Adrenal gland (tissue), 12 donors: ENCODE measurements around the gene DDX47. TPM values are rescaled to one million over a fixed set of nuclear protein-coding genes. Genes with fewer than 3 reads are reported as not detected.
A peak's percentile ranks its signal among the peaks of the same experiment; 100 is the strongest.
"Not testable (repeated sequence)": the region's sequence is repeated elsewhere in the genome, so short reads cannot be mapped to it uniquely, and the experiment has no call there.

ENCODE experiments used
- DNase-seq, 7 donors: peaks; one replicate each; pipeline ENCODE4 v3.0.0-alpha.2; 2019 to 2020
- H3K27ac ChIP-seq, 5 donors: fragments of 200-600 bp; sonication (generic) in 4 of 5; 1 replicate in 3 of 5; 2 replicates in 2 of 5; pipeline versions ENCODE4 v1.5.1 to v1.8.0; 2016 to 2020; ENCODE audit warnings: mild to moderate bottlenecking in 1 of 5
- H3K27me3 ChIP-seq: fragments of 200-600 bp; 2 replicates; pipeline ENCODE4 v1.8.0; 2021
- H3K36me3 ChIP-seq, 2 donors: fragments of 200-600 bp; replicated peaks in 1 of 2; 1 replicate in 1 of 2; 2 replicates in 1 of 2; pipeline versions ENCODE4 v1.5.1 to v1.8.0; 2018 to 2022
- H3K4me1 ChIP-seq, 2 donors: fragments of 200-600 bp; replicated peaks in 1 of 2; 1 replicate in 1 of 2; 2 replicates in 1 of 2; pipeline versions ENCODE4 v1.5.1 to v1.8.0; 2018 to 2021
- H3K4me3 ChIP-seq, 4 donors: fragments of 200-600 bp; sonication (generic) in 3 of 4; one replicate each; pipeline ENCODE4 v1.5.1; 2016 to 2018
- H3K9me3 ChIP-seq, 3 donors: fragments of 200-600 bp; sonication (generic) in 1 of 3; replicated peaks in 1 of 3; 1 replicate in 2 of 3; 2 replicates in 1 of 3; pipeline versions ENCODE4 v1.5.1 to v1.8.0; 2016 to 2021
- POLR2A ChIP-seq, 2 donors: fragments of 450-650 bp; IDR thresholded peaks; one replicate each; pipeline ENCODE4 v1.6.1; 2017; ENCODE audit warnings: antibody characterized with exemption in 2 of 2, mild to moderate bottlenecking in 2 of 2, moderate library complexity in 1 of 2
- WGBS, 4 donors: extraction: QIAGEN DNeasy Blood & Tissue Kit in 2 of 4; methylation state at CpG; one replicate each; pipeline versions ENCODE4 v1.1.5 to v1.1.7; 2013 to 2017; 5-methylcytosine and 5-hydroxymethylcytosine counted together
- intact Hi-C, 2 donors: fragments of 100-400 bp; cut with DNase I; formaldehyde crosslinking; loops; one replicate each; pipeline versions ENCODE4 v1.14.1 to v1.15.0; 2022 to 2023
- polyA plus RNA-seq, 3 donors: library from polyadenylated mRNA; stranded (reverse); fragments of 200-250 nt in 2 of 3; fragments of 350-450 nt in 1 of 3; fragmentation: Illumina TruSeq in 1 of 3; extraction: RNeasy Lipid Tissue Mini Kit (QIAGEN cat#74804) in 1 of 3; gene quantifications; one replicate each; pipeline ENCODE4 v1.2.3, GENCODE V29; 2013 to 2014
- total RNA-seq, 9 donors: library from RNA; depleted of rRNA in 4 of 9; stranded (reverse); fragments of >200 nt in 4 of 9; fragments of 120-200 nt in 1 of 9; fragmentation: NEBNext Ultra II Directional in 1 of 9; extraction: Animal tissue kit (Norgen Biotek cat#: 25700) in 1 of 9; gene quantifications; one replicate each; pipeline versions ENCODE4 v1.1.0 to v1.2.4, GENCODE V29; 2013 to 2023
- TF ChIP-seq, protein P1 (sequence below), 6 experiments: fragments of 450-650 bp in 4 of 6; fragments of 200-600 bp in 2 of 6; sonication (generic) in 1 of 6; IDR thresholded peaks; 1 replicate in 5 of 6; 2 replicates in 1 of 6; pipeline versions ENCODE4 v1.5.1 to v1.8.0; 2016 to 2021; ENCODE audit warnings: antibody characterized with exemption in 6 of 6, mild to moderate bottlenecking in 2 of 6, moderate library complexity in 1 of 6
- donor health status: healthy with polysubstance abuse.
- donor health status: Bipolar disorder and iron deficiency.
- donor health status: DM: yes; HTN: yes; CAD: no.
- donor health status: DM: no; HTN: no; CAD: no.
- donor health status: DM: no; HTN: no; CAD: no.
- donor health status: DM: yes; HTN: yes; CAD: no.

DDX47 gene
- total and polyA plus RNA-seq, 12 donors, result 28.8 to 77.3 (median 44.7) TPM

DNA sequence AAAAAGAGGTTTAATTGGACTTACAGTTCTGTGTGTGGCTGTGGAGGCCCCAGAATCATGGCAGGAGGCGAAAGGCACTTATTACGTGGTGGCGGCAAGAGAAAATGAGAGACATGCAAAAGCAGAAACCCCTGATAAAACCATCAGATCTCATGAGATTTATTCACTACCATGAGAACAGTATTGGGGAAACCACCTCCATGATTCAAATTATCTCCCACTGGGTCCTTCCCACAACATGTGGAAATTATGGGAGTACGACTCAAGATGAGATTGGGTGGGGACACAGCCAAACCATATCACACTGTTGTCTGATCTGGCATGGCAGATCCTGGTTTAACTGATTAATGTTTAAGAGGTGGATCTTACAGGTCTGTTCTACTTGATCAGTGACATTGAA, 5.6 kb downstream of the DDX47 start:
- intact Hi-C loops, result no loop called here
- Histone ChIP-seq H3K4me1 (peaks cover 7 to 42% of the 10 kb centered on the region in 2 donors), H3K9me3 (no peaks in the 10 kb centered on the region), H3K27me3 (no peaks in the 10 kb centered on the region), H3K27ac (peak overlapping the region in 1 of 5 donors; percentile 55), H3K4me3 (no peak overlapping the region), H3K36me3 (peaks cover 0 to 33% of the 10 kb centered on the region in 2 donors)
- TF ChIP-seq, protein P1, sequence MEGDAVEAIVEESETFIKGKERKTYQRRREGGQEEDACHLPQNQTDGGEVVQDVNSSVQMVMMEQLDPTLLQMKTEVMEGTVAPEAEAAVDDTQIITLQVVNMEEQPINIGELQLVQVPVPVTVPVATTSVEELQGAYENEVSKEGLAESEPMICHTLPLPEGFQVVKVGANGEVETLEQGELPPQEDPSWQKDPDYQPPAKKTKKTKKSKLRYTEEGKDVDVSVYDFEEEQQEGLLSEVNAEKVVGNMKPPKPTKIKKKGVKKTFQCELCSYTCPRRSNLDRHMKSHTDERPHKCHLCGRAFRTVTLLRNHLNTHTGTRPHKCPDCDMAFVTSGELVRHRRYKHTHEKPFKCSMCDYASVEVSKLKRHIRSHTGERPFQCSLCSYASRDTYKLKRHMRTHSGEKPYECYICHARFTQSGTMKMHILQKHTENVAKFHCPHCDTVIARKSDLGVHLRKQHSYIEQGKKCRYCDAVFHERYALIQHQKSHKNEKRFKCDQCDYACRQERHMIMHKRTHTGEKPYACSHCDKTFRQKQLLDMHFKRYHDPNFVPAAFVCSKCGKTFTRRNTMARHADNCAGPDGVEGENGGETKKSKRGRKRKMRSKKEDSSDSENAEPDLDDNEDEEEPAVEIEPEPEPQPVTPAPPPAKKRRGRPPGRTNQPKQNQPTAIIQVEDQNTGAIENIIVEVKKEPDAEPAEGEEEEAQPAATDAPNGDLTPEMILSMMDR (IDR thresholded peaks at IDR 0.05), result no peak
- TF ChIP-seq POLR2A (IDR thresholded peaks at IDR 0.05), result no peak
- 93 to 98% (median 96%) methylated on average over 4 of the region's 4 CpGs for WGBS, 4 donors
- no peak for DNase-seq

DNA sequence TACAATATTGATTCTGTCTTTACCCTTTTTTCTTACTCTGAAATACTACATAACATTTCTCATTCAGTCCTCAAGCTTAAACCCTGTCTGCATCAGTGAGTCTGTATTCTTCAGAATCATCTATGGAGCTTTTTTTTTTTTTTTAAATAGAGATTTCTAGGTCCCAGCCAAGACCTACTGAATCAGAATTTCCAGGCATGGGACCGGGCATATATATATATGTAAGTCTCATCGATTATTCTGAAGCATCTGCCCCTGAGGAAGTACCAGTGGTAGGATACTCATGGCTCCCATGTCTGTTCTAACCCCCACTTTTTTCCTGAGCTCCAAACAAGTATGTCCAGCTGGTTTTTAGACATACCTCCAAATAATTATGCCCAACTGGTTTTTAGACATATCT, 6.1 kb downstream of the DDX47 start:
- intact Hi-C loops, result no loop called here
- Histone ChIP-seq H3K27ac (peak overlapping the region in 2 of 5 donors; percentile 40 to 55), H3K36me3 (peaks cover 0 to 37% of the 10 kb centered on the region in 2 donors), H3K4me3 (no peak overlapping the region), H3K9me3 (no peaks in the 10 kb centered on the region), H3K27me3 (no peaks in the 10 kb centered on the region), H3K4me1 (peaks cover 4 to 37% of the 10 kb centered on the region in 2 donors)
- no peak for TF ChIP-seq POLR2A (IDR thresholded peaks at IDR 0.05)
- TF ChIP-seq, protein P1 (IDR thresholded peaks at IDR 0.05), result no peak
- 95 to 97% (median 96%) methylated on average over 2 of the region's 2 CpGs for WGBS, 4 donors
- no peak for DNase-seq

DNA sequence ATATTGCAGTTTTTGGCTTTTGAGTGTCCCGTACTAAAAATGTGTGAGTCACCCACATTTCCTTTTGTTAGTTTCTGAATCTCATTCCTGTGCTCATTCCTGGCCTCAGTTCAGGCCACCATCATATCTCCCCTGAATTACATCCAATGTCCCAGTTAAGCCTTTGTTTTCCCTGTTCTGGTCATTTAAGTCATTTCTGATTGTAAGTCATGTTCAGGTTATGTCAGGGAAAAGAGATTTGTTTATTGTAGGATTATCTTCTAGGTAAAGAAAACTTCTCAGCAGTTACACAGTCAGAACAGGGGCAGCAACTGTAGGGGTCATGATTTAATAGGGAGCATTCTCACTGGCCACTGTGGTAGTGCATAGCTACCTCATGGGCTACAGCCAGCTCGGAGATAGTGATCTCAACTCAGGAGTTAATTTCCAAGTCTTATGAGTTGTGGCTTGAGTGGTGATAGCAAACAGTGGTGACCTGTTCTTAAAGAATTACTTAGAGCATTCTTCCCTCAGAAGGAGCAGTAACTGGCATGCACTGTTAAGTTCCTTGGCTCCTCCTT, 6.7 kb downstream of the DDX47 start:
- H3K27ac ChIP-seq, result peak overlapping the region in 3 of 5 donors; percentile 40 to 55 (median 50)
- TF ChIP-seq POLR2A (IDR thresholded peaks at IDR 0.05), result no peak
- TF ChIP-seq, protein P1 (IDR thresholded peaks at IDR 0.05), result no peak
- H3K27me3 ChIP-seq, result no peaks in the 10 kb centered on the region
- peaks cover 0 to 30% of the 10 kb centered on the region in 2 donors for H3K4me1 ChIP-seq
- H3K36me3 ChIP-seq, result peaks cover 0 to 43% of the 10 kb centered on the region in 2 donors
- peak in 3 of 7 donors; percentile 12 to 26 (median 21) for DNase-seq
- 23 to 39% (median 32%) methylated on average over 2 of the region's 2 CpGs for WGBS, 4 donors
- no peak overlapping the region for H3K4me3 ChIP-seq
- H3K9me3 ChIP-seq, result no peaks in the 10 kb centered on the region
- intact Hi-C loops, result no loop called here

DNA sequence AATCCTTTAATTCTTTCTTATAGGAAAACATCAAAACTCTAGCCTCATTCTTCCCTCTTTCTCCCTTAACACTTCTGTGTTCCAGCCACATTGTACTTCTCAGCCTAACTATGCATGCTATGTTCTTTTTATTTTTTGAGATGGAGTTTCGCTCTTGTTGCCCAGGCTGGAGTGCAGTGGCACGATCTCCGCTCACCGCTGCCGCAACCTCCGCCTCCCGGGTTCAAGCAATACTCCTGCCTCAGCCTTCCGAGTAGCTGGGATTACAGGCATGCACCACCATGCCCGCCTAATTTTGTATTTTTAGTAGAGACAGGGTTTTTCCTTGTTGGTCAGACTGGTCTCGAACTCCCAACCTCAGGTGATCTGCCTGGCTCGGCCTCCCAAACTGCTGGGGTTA, 7.2 kb downstream of the DDX47 start:
- H3K4me1 ChIP-seq, result peaks cover 0 to 25% of the 10 kb centered on the region in 2 donors
- peaks cover 0 to 43% of the 10 kb centered on the region in 2 donors for H3K36me3 ChIP-seq
- peak overlapping the region in 3 of 5 donors; percentile 40 to 55 (median 50) for H3K27ac ChIP-seq
- H3K27me3 ChIP-seq, H3K4me3 ChIP-seq, intact Hi-C loops, DNase-seq, H3K9me3 ChIP-seq: not testable (repeated sequence)
- 96 to 99% (median 97%) methylated on average over 11 of the region's 11 CpGs for WGBS, 4 donors

DNA sequence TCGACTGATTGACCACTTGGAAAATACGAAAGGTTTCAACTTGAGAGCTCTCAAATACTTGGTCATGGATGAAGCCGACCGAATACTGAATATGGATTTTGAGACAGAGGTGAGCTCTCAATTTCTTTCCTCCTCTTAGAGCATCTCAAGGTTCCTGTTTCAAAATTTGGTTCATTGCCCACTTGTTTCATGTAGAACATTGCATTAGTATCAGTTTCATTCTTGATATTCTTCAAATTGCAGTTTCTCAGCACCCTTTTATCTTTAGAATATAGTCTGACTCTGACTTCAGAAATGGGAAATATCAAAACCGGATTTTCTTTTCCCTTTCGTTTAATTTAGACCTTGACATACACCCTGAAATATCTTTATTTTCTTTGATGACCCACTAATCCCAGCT, 8.8 kb downstream of the DDX47 start:
- H3K27ac ChIP-seq, result no peak overlapping the region
- no peaks in the 10 kb centered on the region for H3K27me3 ChIP-seq
- peaks cover 0 to 58% of the 10 kb centered on the region in 2 donors for H3K36me3 ChIP-seq
- no peaks in the 10 kb centered on the region for H3K9me3 ChIP-seq
- intact Hi-C loops, result no loop called here
- WGBS, 4 donors, result 75 to 87% (median 84%) methylated on average over 6 of the region's 6 CpGs
- peaks cover 0 to 12% of the 10 kb centered on the region in 2 donors for H3K4me1 ChIP-seq
- DNase-seq, result no peak
- TF ChIP-seq, protein P1 (IDR thresholded peaks at IDR 0.05), result no peak
- TF ChIP-seq POLR2A (IDR thresholded peaks at IDR 0.05), result no peak
- H3K4me3 ChIP-seq, result no peak overlapping the region
